Glutamatergic neuron (in vitro differentiated cells): ENCODE data around the gene SOHLH2. TPM values are rescaled to one million over a fixed set of nuclear protein-coding genes. Genes with fewer than 3 reads are reported as not detected.

ENCODE experiments used
- DNase-seq: peaks from one replicate; pipeline ENCODE4 v3.0.0; 2022
- H3K27ac Mint-ChIP-seq: one replicate; pipeline ENCODE4 v1.8.0; 2020; ENCODE audit warnings: mild to moderate bottlenecking, mixed read lengths, inconsistent platforms; ENCODE audit not compliant: unreplicated experiment
- H3K27me3 Mint-ChIP-seq: one replicate; pipeline ENCODE4 v1.8.0; 2020; ENCODE audit warnings: mild to moderate bottlenecking, moderate library complexity, mixed read lengths, inconsistent platforms; ENCODE audit not compliant: unreplicated experiment
- H3K36me3 Mint-ChIP-seq: one replicate; pipeline ENCODE4 v1.8.0; 2020; ENCODE audit warnings: mild to moderate bottlenecking, mixed read lengths, inconsistent platforms; ENCODE audit not compliant: unreplicated experiment
- H3K4me1 Mint-ChIP-seq: one replicate; pipeline ENCODE4 v1.8.0; 2020; ENCODE audit warnings: mild to moderate bottlenecking, low read depth, mixed read lengths, inconsistent platforms; ENCODE audit not compliant: unreplicated experiment
- H3K4me3 Mint-ChIP-seq: one replicate; pipeline ENCODE4 v1.8.0; 2020; ENCODE audit warnings: mild to moderate bottlenecking, mixed read lengths, inconsistent platforms; ENCODE audit not compliant: unreplicated experiment
- H3K9me3 Mint-ChIP-seq: one replicate; pipeline ENCODE4 v1.8.0; 2020; ENCODE audit warnings: mild to moderate bottlenecking, moderate library complexity, mixed read lengths, inconsistent platforms; ENCODE audit not compliant: unreplicated experiment
- CTCF ChIP-seq: fragments of 200-600 bp; sonication (generic); IDR thresholded peaks from one replicate; pipeline ENCODE4 v1.5.0; 2021; ENCODE audit not compliant: partially characterized antibody, unreplicated experiment
- total RNA-seq: library from RNA; stranded (reverse); fragmentation: NEBNext Ultra II Directional; extraction: Animal tissue kit (Norgen Biotek cat#: 25700); gene quantifications from one replicate; pipeline ENCODE4 v1.2.1, GENCODE V29; 2021; ENCODE audit not compliant: unreplicated experiment

SOHLH2 gene
- total RNA-seq, 1 donor from 2014 or later: 0.78 TPM

- TF ChIP-seq CTCF: no peak
- DNase-seq: no peak
Measured at GRCh38 chr13:36163286-36163685, 51.1 kb downstream of the SOHLH2 start.

GRCh38 chr13:36160297-36160696, 54.1 kb downstream of the SOHLH2 start:
- peaks cover 6% of the 10 kb centered on the region for H3K36me3 Mint-ChIP-seq

More at GRCh38 chr13:36163286-36163685, 51.1 kb downstream of the SOHLH2 start:
- no peak overlapping the region for H3K27ac Mint-ChIP-seq
- H3K4me3 Mint-ChIP-seq: no peak overlapping the region
- no peaks in the 10 kb centered on the region for H3K36me3 Mint-ChIP-seq
- peaks cover 11% of the 10 kb centered on the region for H3K4me1 Mint-ChIP-seq
- H3K27me3 Mint-ChIP-seq: no peaks in the 10 kb centered on the region
- no peaks in the 10 kb centered on the region for H3K9me3 Mint-ChIP-seq

GRCh38 chr13:36158611-36159010, 55.7 kb downstream of the SOHLH2 start:
- H3K4me1 Mint-ChIP-seq: peaks cover 19% of the 10 kb centered on the region
- H3K9me3 Mint-ChIP-seq: peaks cover 8% of the 10 kb centered on the region
- peaks cover 6% of the 10 kb centered on the region for H3K36me3 Mint-ChIP-seq
- TF ChIP-seq CTCF: no peak
- H3K4me3 Mint-ChIP-seq: no peak overlapping the region
- H3K27me3 Mint-ChIP-seq: peaks cover 3% of the 10 kb centered on the region
- H3K27ac Mint-ChIP-seq: no peak overlapping the region
- no peak for DNase-seq

More at GRCh38 chr13:36160297-36160696, 54.1 kb downstream of the SOHLH2 start:
- H3K27me3 Mint-ChIP-seq: no peaks in the 10 kb centered on the region
- no peak overlapping the region for H3K4me3 Mint-ChIP-seq
- H3K4me1 Mint-ChIP-seq: peaks cover 21% of the 10 kb centered on the region
- DNase-seq: no peak
- no peak overlapping the region for H3K27ac Mint-ChIP-seq
- no peak for TF ChIP-seq CTCF
- peaks cover 1% of the 10 kb centered on the region for H3K9me3 Mint-ChIP-seq

GRCh38 chr13:36157480-36157879, 56.9 kb downstream of the SOHLH2 start:
- Mint-ChIP-seq H3K4me1 (peaks cover 14% of the 10 kb centered on the region), H3K27ac (no peak overlapping the region), H3K9me3 (peaks cover 8% of the 10 kb centered on the region), H3K27me3 (peaks cover 5% of the 10 kb centered on the region), H3K4me3 (no peak overlapping the region), H3K36me3 (peaks cover 6% of the 10 kb centered on the region)
- TF ChIP-seq CTCF: no peak
- no peak for DNase-seq

- Mint-ChIP-seq H3K9me3 (peaks cover 12% of the 10 kb centered on the region), H3K27ac (peak overlapping the region; percentile 87), H3K36me3 (peaks cover 6% of the 10 kb centered on the region), H3K4me3 (peak overlapping the region; percentile 88), H3K27me3 (peaks cover 5% of the 10 kb centered on the region), H3K4me1 (peaks cover 14% of the 10 kb centered on the region)
- TF ChIP-seq CTCF: no peak
- DNase-seq: peak; percentile 80
Measured at GRCh38 chr13:36154567-36155291, 59.6 kb downstream of the SOHLH2 start.
